UCSD-AML1 (cell line): ENCODE results near the gene MAPKAP1.
A peak's percentile ranks its signal among the peaks of the same experiment; 100 is the strongest.

Source experiments
- DNase-seq: peaks from one replicate; lab custom pipeline; 2025; ENCODE audit not compliant: unreplicated experiment; lab: John Stamatoyannopoulos, UW

MAPKAP1 gene

GRCh38 chr9:125435776-125436612, 271.0 kb downstream of the MAPKAP1 start:
- DNase-seq, result no peak

GRCh38 chr9:125434986-125435775, 271.8 kb downstream of the MAPKAP1 start:
- DNase-seq, result no peak

GRCh38 chr9:125433461-125434011, 273.5 kb downstream of the MAPKAP1 start:
- DNase-seq, result no peak

- no peak for DNase-seq
Measured at GRCh38 chr9:125432715-125433385, 274.2 kb downstream of the MAPKAP1 start.

- DNase-seq, result no peak
Measured at GRCh38 chr9:125431741-125432271, 275.2 kb downstream of the MAPKAP1 start.

GRCh38 chr9:125431012-125431305, 276.0 kb downstream of the MAPKAP1 start:
- no peak for DNase-seq

GRCh38 chr9:125430161-125431011, 276.6 kb downstream of the MAPKAP1 start:
- no peak for DNase-seq

- no peak for DNase-seq
Measured at GRCh38 chr9:125429476-125430160, 277.4 kb downstream of the MAPKAP1 start.

GRCh38 chr9:125428902-125429467, 278.0 kb downstream of the MAPKAP1 start:
- no peak for DNase-seq

- DNase-seq, result peak; percentile 61
Measured at GRCh38 chr9:125428060-125428901, 278.7 kb downstream of the MAPKAP1 start.

GRCh38 chr9:125427556-125427955, 279.5 kb downstream of the MAPKAP1 start:
- DNase-seq, result no peak

GRCh38 chr9:125426926-125427325, 280.1 kb downstream of the MAPKAP1 start:
- DNase-seq, result no peak

GRCh38 chr9:125425901-125426515, 281.0 kb downstream of the MAPKAP1 start:
- no peak for DNase-seq

- no peak for DNase-seq
Measured at GRCh38 chr9:125425170-125425897, 281.7 kb downstream of the MAPKAP1 start.

GRCh38 chr9:125423964-125424363, 283.0 kb downstream of the MAPKAP1 start:
- no peak for DNase-seq

- DNase-seq, result no peak
Measured at GRCh38 chr9:125422853-125423252, 284.2 kb downstream of the MAPKAP1 start.

GRCh38 chr9:125421591-125422181, 285.3 kb downstream of the MAPKAP1 start:
- DNase-seq, result no peak
